ENCODE measurements around the gene KIAA2012.
"Not testable (repeated sequence)": the region's sequence is repeated elsewhere in the genome, so short reads cannot be mapped to it uniquely, and the experiment has no call there.

Gene KIAA2012

DNA sequence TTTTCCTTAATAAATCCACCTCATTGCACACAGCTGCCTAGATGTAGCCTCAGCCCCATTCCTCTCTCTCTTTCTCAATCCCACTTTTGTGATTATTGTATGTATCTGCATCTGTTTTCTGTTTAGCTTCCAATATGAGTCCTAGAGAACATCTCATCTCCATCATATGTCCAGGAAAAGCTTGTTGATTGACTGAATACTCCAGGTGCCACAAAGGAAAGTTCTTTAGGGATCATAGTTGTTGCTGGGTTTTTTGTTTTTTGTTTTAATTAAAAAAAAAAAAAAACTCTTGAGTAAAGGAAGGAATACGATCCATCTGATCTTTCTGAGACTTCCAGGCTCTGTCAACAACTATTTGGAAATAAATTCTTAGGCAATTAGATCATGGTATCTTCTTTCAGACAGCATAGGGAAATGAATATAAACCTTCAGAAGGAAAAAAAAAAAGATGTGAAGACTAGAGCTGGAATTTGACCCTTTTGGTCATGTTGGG, 42.5 kb downstream of the KIAA2012 start:
- no peak for DNase-seq (ENCODE audit: low spot score)

GRCh38 chr2:202116691-202117090, 43.6 kb downstream of the KIAA2012 start:
- no peak for DNase-seq (ENCODE audit: low spot score)

GRCh38 chr2:202118168-202118567, 45.1 kb downstream of the KIAA2012 start:
- no peak for DNase-seq (ENCODE audit: low spot score)

GRCh38 chr2:202120828-202121227, 47.8 kb downstream of the KIAA2012 start:
- no peak for DNase-seq (ENCODE audit: low spot score)

DNA sequence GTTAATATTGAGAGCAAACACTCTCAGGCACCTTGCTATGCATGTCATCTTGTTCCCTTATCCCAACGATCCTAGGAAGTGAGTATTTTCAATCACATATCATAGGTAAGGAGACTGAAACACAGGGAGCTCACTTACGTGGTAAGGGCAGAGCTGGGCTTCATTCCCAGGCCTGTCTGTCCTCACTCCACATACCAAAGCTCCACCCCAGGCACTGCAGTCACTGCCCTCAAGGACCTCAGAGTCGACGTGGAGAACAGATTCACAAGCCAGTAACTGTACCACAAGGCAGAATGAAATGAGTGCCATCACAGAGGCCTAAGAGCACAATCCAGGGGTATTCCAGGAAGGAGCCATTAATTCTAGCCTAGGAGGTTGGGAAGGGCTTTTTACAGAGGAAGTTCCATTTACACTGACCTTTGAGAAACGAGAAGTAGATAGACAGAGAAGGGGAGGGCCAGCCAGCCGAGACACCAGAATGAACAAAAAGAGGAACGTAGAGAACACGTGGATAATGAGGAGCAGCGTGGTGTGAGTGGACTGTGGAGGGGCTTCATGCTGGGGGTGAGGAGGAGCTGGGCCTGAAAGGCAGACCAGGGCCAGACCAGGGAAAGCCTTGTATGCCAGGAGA, 48.6 kb downstream of the KIAA2012 start:
- DNase-seq (ENCODE audit: low spot score) = no peak

DNA sequence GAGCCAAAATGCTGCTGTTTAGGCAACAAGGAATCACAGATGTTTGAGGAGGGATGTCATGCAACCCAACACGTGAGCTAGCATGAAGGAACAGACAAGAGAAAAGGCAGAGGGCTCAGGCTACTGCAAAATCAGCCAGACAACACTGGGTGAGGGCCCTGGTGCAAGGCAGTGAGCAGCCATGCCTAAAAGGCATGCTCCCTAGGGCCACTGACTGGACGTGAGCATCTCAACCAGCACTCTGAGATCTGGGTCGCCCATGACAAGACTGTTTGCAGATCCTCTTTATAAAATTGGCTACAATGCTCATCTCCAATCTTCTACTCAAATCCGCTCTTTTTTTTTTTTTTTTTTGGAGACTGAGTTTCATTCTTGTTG, 49.1 kb downstream of the KIAA2012 start:
- no peak for DNase-seq (ENCODE audit: low spot score)

DNA sequence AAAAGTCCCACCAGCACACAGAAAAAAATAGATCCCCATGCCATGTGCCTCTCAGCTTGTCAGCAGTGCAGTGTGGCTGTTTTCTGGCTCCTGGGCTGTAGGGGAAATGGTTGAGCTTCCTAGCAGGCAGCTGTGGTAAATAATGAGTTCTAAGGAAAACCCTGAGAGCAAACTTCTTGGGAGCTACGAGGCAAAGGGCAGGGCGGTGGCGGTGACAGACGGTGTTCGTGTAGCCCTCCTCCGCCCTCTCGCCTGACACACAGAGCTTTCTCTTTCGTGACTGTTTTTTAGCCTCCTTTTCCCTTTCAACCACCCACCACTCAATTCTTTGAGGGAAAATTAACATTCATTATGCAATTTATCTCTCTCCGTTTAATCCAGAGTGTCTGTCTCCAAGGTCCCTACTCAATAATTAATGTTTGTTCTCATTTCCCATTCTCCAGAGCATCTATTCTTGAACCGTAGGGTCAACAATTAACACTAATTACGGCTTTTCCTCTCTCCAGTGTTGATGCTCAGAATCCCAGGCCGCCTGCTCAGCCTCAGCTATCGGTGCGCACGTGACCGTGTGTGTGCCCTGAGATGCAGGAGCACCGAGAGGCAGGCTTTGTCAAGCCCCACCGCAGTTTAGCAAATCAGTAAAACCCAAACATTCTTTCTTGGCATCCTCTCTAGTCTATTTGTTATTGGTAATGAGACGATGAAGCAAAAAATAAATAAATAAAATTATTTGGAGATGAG, 50.1 kb downstream of the KIAA2012 start:
- DNase-seq (ENCODE audit: low spot score) = no peak

DNA sequence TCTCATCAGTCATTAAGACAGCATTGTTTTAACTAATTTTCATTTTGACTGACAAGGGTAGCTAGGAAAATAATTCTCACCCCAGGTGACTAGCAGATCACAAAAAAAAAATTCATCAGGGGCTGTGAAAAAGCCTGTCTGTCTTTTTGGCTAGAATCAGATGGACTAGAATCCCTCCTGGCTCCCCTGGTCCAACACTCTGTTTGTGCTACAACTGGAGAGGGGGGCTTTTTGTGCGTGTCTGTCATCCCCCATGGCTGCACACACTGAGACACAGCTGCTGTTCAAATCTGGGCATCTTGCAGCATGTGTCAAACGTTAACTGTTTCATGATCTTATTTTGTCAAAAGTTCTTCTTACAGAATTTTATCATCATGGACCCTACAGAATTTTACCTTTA, 51.2 kb downstream of the KIAA2012 start:
- DNase-seq (ENCODE audit: low spot score) = no peak

DNA sequence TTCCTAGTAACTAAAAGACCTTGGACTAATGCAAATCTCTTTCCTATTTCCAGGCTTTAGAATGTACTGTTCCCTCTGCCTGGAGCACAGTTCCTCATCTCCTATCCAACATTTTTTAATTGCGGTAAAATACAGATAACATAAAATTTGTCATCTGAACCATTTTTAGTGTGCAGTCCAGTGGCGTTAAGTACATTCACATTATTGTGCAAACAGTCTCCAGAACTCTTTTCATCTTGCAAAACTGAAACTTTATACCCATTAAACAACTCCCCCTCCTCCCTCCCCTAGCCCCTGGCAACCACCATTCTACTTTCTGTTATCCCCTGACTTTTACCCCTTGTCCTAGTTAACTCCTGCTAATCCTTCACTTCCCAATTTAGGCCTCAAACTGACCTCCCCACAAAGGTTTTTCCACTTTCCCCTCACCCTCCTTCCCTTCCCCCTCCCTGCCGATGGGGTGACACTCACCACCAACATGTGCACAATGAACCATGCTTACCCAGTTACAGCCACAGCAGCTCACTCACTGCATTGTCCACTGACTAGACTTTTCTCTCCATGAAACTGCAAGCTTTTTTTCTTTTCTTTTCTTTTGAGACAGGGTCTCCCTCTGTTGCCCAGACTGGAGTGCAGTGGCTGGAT, 54.8 kb downstream of the KIAA2012 start:
- DNase-seq (ENCODE audit: low spot score) = no peak

DNA sequence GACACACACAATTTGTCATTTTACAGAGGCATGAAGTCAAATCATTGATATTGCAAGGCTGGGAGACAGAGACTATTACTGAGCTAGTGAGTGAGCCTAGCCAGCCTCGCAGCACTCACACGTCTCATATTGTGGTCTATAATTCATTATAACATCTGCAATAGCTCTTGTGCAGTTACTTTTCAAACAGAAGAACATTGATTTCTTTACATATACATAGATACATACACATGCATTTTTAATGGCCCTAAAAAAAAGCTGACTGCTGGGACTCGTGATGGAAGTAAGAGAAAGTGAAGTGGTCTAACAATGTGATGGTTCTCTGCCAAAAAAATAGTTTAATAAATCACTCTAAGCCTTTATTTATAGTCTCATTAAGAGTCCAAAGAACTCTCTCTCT, 56.8 kb downstream of the KIAA2012 start:
- DNase-seq (ENCODE audit: low spot score) = no peak

DNA sequence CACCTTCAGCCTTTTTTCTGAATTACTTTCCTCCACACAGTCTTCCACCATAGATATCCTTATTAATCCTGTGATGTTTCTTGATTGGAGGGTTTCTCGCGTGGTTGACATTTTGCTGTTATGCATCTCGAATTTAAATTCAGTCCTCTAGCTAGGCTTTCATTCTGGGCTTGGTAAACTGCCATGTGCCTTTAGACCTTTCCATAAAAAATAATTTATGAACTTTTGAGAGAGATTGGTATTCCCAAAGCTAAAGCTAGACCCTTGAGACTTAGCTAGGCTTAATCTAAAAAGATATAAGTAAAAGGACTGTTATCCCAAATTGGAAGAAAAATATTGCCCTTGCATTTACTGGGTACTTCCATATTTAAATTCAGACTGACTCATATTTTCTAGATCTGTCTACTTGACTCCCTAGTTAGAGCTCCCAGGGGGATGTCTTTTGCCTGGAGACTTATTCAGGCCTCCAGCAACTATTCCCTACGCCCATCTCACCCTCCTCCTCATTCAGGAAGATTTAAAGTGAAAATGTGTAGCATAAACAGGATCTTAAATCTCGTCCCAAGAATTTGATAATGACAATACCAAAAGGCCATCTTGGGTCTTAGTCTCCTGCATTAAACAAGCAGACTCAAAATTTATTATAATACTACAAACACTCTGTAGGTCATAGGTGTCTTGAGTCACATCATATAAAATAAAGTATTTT, 60.3 kb downstream of the KIAA2012 start:
- no peak for DNase-seq (ENCODE audit: low spot score)

- DNase-seq (ENCODE audit: low spot score) = no peak
Measured at GRCh38 chr2:202133909-202134265, 60.8 kb downstream of the KIAA2012 start.

DNA sequence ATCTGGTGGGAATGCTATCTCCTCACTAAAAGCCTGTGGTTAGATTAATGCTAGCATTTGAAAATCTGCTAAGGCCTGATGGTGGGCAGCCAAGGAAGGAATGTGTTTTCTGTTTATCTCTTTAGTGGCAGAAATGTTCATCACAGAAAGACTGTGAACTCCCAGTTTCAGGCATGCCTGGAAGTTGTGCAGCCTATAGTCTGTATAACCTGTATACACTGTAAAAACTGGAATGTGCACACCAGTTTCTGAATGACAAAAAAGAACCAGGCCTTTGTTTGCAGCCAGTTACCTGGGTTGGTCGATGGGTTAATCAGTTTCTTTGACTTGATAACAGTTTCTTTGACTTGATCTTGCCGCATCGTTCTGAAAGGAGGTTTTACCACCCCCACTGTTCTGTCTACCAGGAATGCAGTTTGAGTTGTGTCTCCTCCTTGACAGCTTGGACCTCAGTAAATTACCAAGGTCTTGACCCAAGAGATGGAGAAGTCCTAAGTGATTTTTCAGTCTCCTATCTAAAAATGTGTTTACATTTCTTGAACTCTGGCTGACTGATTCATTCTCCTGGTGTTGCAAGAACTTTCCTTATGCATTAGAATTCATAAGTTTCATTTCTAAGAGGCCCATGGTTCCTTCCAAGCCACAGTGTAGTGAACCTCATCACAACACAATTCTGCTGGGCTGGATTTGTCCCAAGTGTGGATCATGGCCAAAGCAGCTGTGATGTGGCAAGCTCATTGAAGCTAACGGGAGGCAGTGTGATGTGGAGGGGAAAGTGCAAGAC, 62.2 kb downstream of the KIAA2012 start:
- DNase-seq (ENCODE audit: low spot score) = no peak

DNA sequence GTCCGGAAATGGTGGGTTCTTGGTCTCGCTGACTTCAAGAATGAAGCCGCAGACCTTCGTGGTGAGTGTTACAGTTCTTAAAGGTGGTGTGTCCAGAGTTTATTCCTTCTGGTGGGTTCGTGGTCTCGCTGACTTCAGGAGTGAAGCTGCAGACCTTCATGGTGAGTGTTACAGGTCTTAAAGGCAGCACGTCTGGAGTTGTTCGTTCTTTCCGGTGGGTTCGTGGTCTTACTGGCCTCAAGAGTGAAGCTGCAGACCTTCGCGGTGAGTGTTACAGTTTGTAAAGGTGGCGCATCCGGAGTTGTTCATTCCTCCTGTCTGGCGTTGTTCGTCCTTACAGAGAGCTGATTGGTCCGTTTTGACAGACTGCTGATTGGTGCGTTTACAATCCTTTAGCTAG, 63.0 kb downstream of the KIAA2012 start:
- DNase-seq (ENCODE audit: low spot score) = not testable (repeated sequence)

GRCh38 chr2:202136526-202136925, 63.5 kb downstream of the KIAA2012 start:
- no peak for DNase-seq (ENCODE audit: low spot score)

- DNase-seq (ENCODE audit: low spot score) = no peak
Measured at GRCh38 chr2:202140522-202141252, 67.6 kb downstream of the KIAA2012 start.

- no peak for DNase-seq (ENCODE audit: low spot score)
Measured at GRCh38 chr2:202141329-202141947, 68.4 kb downstream of the KIAA2012 start.

DNA sequence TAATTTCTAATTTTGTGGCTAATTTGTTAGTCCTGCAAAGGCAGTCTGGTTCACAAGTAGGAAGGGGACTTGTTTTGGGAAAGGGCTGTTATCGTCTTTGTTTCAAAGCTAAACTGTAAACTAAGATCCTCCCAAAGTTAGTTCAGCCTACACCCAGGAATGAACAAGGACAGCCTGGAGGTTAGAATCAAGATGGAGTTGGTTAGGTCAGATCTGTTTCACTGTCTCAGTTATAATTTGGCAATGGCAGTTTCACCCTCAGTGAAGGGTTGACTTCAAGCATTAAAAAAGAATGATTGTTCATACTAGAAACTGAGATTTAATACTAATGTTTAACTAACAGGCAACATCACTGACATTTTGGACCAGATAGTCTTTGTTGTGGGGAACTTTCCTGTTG, 69.5 kb downstream of the KIAA2012 start:
- no peak for DNase-seq (ENCODE audit: low spot score)

DNA sequence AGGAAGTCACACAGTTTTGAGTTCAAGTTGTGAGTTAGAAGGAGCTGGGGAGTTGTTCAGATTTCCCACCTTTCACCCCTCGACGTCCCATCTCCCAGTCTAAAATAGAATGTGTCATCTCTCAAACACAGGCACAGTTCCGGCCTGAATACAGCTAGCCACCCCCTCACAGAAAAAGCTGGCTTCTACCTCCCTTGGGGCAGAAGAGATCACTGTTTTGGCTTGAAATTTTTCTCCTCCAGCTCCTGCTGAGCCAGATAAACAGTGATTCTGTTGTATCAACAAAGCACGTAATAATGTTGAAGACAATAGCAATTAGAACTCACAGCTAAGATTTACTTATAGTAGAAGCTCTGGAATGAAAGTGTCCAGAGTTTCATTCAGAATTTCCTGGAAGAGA, 74.7 kb downstream of the KIAA2012 start:
- no peak for DNase-seq (ENCODE audit: low spot score)

- DNase-seq (ENCODE audit: low spot score) = no peak
Measured at GRCh38 chr2:202148515-202149154, 75.6 kb downstream of the KIAA2012 start.
